Measurements from ENCODE around the gene NSD1.

- TF ChIP-seq CEBPB (IDR thresholded peaks at IDR 0.05), result no peak
- TF ChIP-seq YY1 (IDR thresholded peaks at IDR 0.05; ENCODE audit: low read depth), result no peak
- TF ChIP-seq TEAD4 (IDR thresholded peaks at IDR 0.05), result no peak
- TF ChIP-seq TAF1 (IDR thresholded peaks at IDR 0.05; ENCODE audit: low read depth), result no peak
- TF ChIP-seq CREB1 (IDR thresholded peaks at IDR 0.05; ENCODE audit: low read depth), result no peak
- TF ChIP-seq RAD21 (IDR thresholded peaks at IDR 0.05; ENCODE audit: low read depth), result no peak
Measured at GRCh38 chr5:177310757-177311391, 177.3 kb downstream of the NSD1 start.
